NT2/D1 (cell line): ENCODE data around the gene SGSM2.

ENCODE experiments used
- SUZ12 ChIP-seq: IDR thresholded peaks from 2 replicates; pipeline ENCODE4 v1.6.1; 2011; ENCODE audit not compliant: insufficient read length, insufficient read depth; ENCODE audit errors: extremely low read depth
- YY1 ChIP-seq: IDR thresholded peaks from 2 replicates; pipeline ENCODE4 v1.6.1; 2011; ENCODE audit not compliant: insufficient read length, insufficient read depth
- ZNF274 ChIP-seq: IDR thresholded peaks from 2 replicates; pipeline ENCODE4 v1.6.1; 2011; ENCODE audit warnings: mild to moderate bottlenecking, low read depth, low read length

- TF ChIP-seq YY1: no peak
- TF ChIP-seq ZNF274: no peak
- no peak for TF ChIP-seq SUZ12
These were observed 18.2 kb upstream of the SGSM2 start for GRCh38 chr17:2319051-2319450.
